Activated CD4-positive, alpha-beta T cell treated with anti-CD3 and anti-CD28 coated beads, Interleukin-2, amount 50 U/mL, for 24 hours (primary cell): ENCODE measurements around the gene EXOC6B.

Experiments
- DNase-seq, 2 donors: peaks; one replicate each; pipeline ENCODE4 v3.0.0-alpha.2; 2020; ENCODE audit warnings: low read depth in 1 of 2, low spot score in 1 of 2

The EXOC6B gene

GRCh38 chr2:72289283-72289682 is 536.5 kb downstream of the EXOC6B start:
- no peak for DNase-seq

GRCh38 chr2:72278046-72278445 is 547.8 kb downstream of the EXOC6B start:
- no peak for DNase-seq

GRCh38 chr2:72276876-72277275 is 549.0 kb downstream of the EXOC6B start:
- no peak for DNase-seq

GRCh38 chr2:72276356-72276755 is 549.5 kb downstream of the EXOC6B start:
- no peak for DNase-seq

- no peak for DNase-seq
These were observed 550.7 kb downstream of the EXOC6B start for GRCh38 chr2:72275084-72275483.

GRCh38 chr2:72274380-72274797 is 551.4 kb downstream of the EXOC6B start:
- no peak for DNase-seq

- no peak for DNase-seq
These were observed 552.4 kb downstream of the EXOC6B start for GRCh38 chr2:72273384-72273783.

GRCh38 chr2:72271766-72272641 is 553.8 kb downstream of the EXOC6B start:
- DNase-seq: no peak

GRCh38 chr2:72271276-72271614 is 554.6 kb downstream of the EXOC6B start:
- no peak for DNase-seq

- DNase-seq: no peak
These were observed 555.1 kb downstream of the EXOC6B start for GRCh38 chr2:72270556-72271275.

- no peak for DNase-seq
These were observed 562.1 kb downstream of the EXOC6B start for GRCh38 chr2:72263776-72264060.

GRCh38 chr2:72263043-72263775 is 562.6 kb downstream of the EXOC6B start:
- no peak for DNase-seq

GRCh38 chr2:72261076-72261475 is 564.8 kb downstream of the EXOC6B start:
- DNase-seq: no peak

- DNase-seq: no peak
These were observed 570.3 kb downstream of the EXOC6B start for GRCh38 chr2:72255540-72255939.

- no peak for DNase-seq
These were observed 570.9 kb downstream of the EXOC6B start for GRCh38 chr2:72254831-72255451.

- DNase-seq: no peak
These were observed 587.5 kb downstream of the EXOC6B start for GRCh38 chr2:72238311-72238710.

- DNase-seq: no peak
These were observed 588.3 kb downstream of the EXOC6B start for GRCh38 chr2:72237549-72237948.

GRCh38 chr2:72236445-72237067 is 589.3 kb downstream of the EXOC6B start:
- no peak for DNase-seq

- no peak for DNase-seq
These were observed 590.1 kb downstream of the EXOC6B start for GRCh38 chr2:72235497-72236415.

- no peak for DNase-seq
These were observed 592.6 kb downstream of the EXOC6B start for GRCh38 chr2:72233211-72233610.
